Astrocyte of the cerebellum (primary cell): ENCODE results near the gene ZXDC.

Source experiments
- DNase-seq: peaks from one replicate; pipeline ENCODE4 v3.0.0-alpha.2; 2011; ENCODE audit warnings: low read depth
- H3K4me3 ChIP-seq: 2 replicates; pipeline ENCODE4 v1.5.1; 2011; ENCODE audit warnings: mild to moderate bottlenecking, low read depth, low read length, moderate library complexity
- CTCF ChIP-seq: IDR thresholded peaks from 2 replicates; pipeline ENCODE4 v1.5.1; 2012; ENCODE audit warnings: low read length, low read depth, moderate library complexity, mild to moderate bottlenecking; ENCODE audit errors: missing control alignments
- in situ Hi-C: cut with HindIII; loops from 2 replicates; pipeline ENCODE4 v1.10.0; 2017; ENCODE audit warnings: low sequenced_read_pairs

The ZXDC gene

GRCh38 chr3:126502656-126503055 is 27.0 kb upstream of the ZXDC start:
- H3K4me3 ChIP-seq: no peak overlapping the region
- in situ Hi-C loops: no loop called here
- no peak for DNase-seq
- no peak for TF ChIP-seq CTCF

GRCh38 chr3:126501736-126502135 is 26.0 kb upstream of the ZXDC start:
- in situ Hi-C loops: no loop called here
- no peak overlapping the region for H3K4me3 ChIP-seq
- DNase-seq: no peak
- no peak for TF ChIP-seq CTCF

GRCh38 chr3:126501054-126501453 is 25.4 kb upstream of the ZXDC start:
- in situ Hi-C loops: no loop called here
- no peak for DNase-seq
- TF ChIP-seq CTCF: no peak
- no peak overlapping the region for H3K4me3 ChIP-seq

DNA sequence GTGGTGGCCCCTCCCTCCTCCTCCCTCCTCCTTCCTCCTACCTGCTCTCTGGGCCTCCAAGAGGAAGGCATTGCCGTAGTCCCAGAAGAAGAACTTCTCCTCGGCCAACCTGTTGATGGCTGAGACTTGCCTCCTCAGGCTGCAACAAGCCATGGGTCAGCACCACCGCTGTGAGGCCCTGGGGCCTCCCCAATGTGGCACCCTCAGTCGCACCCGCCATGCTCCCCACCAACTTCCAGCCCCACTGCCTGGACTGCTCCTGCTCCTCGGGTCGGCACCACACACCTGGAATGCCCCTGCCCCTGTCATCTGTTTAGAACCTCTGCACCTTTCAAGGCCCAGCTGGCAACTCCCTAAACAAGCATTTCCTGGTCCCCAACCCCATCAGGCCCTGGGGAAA is 24.3 kb upstream of the ZXDC start:
- in situ Hi-C loops: no loop called here
- no peak for DNase-seq

DNA sequence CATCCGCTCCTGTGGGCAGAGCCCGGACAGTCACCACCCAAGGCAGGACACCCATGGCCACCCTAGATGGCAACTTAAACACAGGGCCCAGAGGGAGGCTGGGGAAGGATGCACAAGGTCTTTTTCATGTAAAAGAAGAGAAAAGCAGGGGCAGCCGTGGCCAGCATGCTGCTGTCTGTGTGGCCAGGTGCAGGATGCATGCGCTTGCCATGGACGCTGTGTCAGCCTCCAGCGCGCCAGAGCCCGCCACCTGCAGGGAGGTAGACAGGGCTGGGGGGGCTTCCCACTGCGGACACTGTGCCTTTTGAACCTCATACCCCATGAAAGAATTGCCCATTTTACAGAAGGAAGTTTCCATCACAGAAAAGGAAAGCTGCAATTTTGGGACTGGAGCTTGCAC is 23.7 kb upstream of the ZXDC start:
- no peak for TF ChIP-seq CTCF
- in situ Hi-C loops: no loop called here
- no peak for DNase-seq
- no peak overlapping the region for H3K4me3 ChIP-seq

More for the DNA sequence above, 24.3 kb upstream of the ZXDC start:
- no peak overlapping the region for H3K4me3 ChIP-seq
- TF ChIP-seq CTCF: no peak

GRCh38 chr3:126498929-126499328 is 23.2 kb upstream of the ZXDC start:
- no peak for TF ChIP-seq CTCF
- in situ Hi-C loops: no loop called here
- DNase-seq: no peak
- H3K4me3 ChIP-seq: no peak overlapping the region

DNA sequence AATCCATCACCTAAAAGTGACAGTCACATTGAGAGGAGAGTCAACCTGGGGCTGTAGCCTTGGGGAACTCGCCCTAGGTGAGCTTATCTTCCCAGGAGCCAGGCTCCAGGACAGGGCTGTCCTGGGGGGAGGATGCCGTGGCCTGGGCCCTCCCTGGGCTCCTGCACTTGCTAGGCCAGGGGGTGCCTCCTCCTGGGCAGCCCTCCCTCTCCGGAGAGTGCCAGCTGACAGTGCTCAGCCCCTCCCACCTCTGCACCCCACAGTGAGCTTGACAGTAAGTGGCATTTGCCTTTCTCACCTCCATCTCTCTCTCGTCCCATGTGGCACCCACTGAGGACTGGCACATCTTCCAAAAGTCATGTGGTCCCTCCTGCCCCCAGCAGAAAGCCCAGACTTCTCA is 22.8 kb upstream of the ZXDC start:
- in situ Hi-C loops: no loop called here
- no peak for DNase-seq
- H3K4me3 ChIP-seq: no peak overlapping the region
- no peak for TF ChIP-seq CTCF
